ENCODE measurements around the gene RAMP3.

The RAMP3 gene

DNA sequence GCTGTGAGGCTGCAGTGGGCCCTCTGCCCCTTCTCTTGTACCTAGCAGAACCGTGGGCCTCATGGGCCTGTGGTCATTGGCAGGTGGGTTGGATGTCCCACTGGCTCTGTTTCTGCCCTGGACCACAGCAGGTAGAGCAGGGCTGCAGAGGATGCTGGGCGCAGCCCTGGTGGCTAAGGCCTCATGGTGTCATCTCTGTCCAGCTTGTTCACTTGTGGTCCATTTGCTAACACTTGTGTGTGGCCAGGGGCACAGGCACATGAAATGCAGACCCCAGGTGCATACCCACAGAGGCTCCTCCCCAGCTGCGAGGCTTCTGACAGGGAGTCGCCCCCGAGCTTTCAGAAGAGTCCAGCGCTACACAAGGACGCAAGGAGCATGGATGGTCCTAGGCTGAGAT is 23.7 kb upstream of the RAMP3 start:
- Histone ChIP-seq H3K36me3 (ENCODE audit: control insufficient read depth, insufficient read depth, low read length) (no peaks in the 10 kb centered on the region), H3K4me3 (ENCODE audit: low read depth, low read length) (no peak overlapping the region), H3K27me3 (ENCODE audit: control insufficient read depth, insufficient read depth, low read length) (no peaks in the 10 kb centered on the region)

DNA sequence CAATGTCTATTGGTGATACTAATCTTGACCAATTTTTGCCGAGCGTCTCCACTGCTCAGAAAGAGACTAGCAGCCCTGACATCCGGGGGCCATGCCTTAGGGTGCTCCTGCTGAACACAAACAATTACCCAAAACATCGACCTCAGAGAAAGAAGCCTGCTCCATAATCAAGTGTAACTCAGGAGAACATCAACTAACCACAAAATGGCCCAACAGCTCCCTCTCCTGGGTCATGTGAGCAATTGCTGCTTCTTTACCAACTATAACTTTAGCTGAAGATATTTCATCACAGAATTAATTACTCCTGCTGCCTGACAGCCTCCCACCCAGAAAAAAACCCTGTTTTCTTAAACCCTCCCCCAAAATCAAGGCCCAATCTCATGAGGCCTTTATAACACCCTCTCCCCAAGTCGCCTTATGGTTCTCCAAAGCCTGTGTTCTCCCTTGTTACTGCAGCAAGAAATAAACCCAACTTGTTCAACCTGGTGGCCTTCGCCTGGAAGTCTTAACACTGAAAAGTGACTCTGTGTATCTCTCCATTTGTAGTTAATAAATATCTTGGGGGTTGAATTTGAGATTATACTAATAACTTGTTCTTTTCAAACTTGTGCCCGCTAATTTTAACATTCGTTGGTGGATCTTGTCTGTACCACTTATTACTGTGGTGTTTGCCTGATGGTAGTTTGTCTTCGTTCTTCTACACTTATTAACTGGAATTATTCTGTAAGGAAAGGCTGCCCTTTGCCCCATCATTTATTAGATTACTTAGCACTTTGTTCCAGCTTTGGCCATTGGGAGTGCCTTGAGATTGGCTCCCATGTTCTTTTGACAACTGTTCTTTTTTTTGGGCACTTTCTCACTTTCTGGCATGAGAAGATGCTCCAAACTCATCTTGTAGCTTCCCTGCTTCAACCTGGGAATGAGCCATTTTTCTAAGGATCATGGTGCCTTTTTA is 21.2 kb upstream of the RAMP3 start:
- Histone ChIP-seq H3K4me1 (ENCODE audit: control insufficient read depth, insufficient read depth, low read length) (no peaks in the 10 kb centered on the region), H3K9me3 (ENCODE audit: control insufficient read depth, insufficient read depth, low read length) (no peaks in the 10 kb centered on the region), H3K9ac (ENCODE audit: low read depth, low read length) (no peak overlapping the region), H3K27me3 (ENCODE audit: control insufficient read depth, insufficient read depth, low read length) (no peaks in the 10 kb centered on the region), H3K36me3 (ENCODE audit: control insufficient read depth, insufficient read depth, low read length) (no peaks in the 10 kb centered on the region), H3K4me3 (ENCODE audit: low read depth, low read length) (no peak overlapping the region)

More for the DNA sequence above, 23.7 kb upstream of the RAMP3 start:
- no peaks in the 10 kb centered on the region for H3K9me3 ChIP-seq (ENCODE audit: control insufficient read depth, insufficient read depth, low read length)
- no peak overlapping the region for H3K9ac ChIP-seq (ENCODE audit: low read depth, low read length)
- no peaks in the 10 kb centered on the region for H3K4me1 ChIP-seq (ENCODE audit: control insufficient read depth, insufficient read depth, low read length)

DNA sequence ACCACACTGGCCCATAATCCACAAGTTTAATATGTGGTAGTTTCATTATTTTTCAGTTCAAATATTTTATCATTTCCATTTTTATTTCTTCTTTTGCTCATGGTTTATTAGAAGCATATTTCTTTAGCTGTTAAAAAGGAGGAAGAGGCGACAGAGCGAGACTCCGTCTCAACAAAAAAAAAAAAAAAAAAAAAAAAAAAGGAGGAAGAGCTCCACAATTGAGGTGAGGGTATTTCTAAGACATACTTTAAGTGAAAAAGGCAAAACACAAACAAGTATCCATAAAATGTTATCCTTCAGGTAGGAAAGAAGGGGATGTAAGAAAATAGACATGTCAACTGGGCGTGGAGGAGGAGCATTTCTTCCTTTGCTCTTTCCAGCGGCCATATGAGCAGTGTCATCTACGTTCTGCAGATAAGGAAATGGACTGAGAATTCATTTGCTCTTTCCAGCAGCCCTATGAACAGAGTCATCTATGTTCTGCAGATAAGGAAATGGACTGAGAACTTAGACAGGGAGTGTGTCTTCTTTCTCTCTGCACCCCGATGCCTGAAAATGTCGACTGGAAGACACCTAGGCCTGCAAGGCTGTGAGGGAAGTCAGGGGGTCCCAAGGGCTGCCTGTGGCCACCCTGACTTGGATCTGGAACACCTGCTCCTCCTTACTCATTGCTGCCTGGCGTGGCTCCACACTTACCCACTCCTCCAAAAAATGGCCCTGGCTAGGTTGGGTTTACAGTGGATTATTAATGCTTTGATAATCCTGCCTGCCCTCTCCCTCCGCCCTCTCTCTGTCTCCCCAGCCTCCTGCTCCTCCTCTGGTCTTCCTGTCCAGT is 18.9 kb upstream of the RAMP3 start:
- H3K9me3 ChIP-seq (ENCODE audit: control insufficient read depth, insufficient read depth, low read length), result no peaks in the 10 kb centered on the region
- H3K4me3 ChIP-seq (ENCODE audit: low read depth, low read length), result no peak overlapping the region
- no peaks in the 10 kb centered on the region for H3K27me3 ChIP-seq (ENCODE audit: control insufficient read depth, insufficient read depth, low read length)
- no peaks in the 10 kb centered on the region for H3K4me1 ChIP-seq (ENCODE audit: control insufficient read depth, insufficient read depth, low read length)
- no peaks in the 10 kb centered on the region for H3K36me3 ChIP-seq (ENCODE audit: control insufficient read depth, insufficient read depth, low read length)
- no peak overlapping the region for H3K9ac ChIP-seq (ENCODE audit: low read depth, low read length)

DNA sequence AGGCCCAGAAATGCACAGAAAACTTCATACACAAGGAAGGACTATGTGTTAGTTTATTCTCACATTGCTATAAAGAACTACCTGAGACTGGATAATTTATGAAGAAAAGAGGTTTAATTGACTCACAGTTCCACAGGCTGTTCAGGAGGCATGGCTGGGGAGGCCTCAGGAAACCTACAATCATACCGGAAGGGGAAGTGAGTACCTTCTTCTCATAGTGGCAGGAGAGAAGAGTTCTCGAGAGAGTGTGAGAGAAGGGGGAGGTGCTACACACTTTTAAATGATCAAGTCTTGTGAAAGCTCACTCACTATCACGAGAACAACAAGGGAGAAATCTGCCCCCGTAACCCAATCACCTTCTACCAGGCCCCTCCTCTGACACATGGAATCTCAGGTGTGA is 16.8 kb upstream of the RAMP3 start:
- H3K9me3 ChIP-seq (ENCODE audit: control insufficient read depth, insufficient read depth, low read length), result no peaks in the 10 kb centered on the region
- H3K4me3 ChIP-seq (ENCODE audit: low read depth, low read length), result no peak overlapping the region
- H3K27me3 ChIP-seq (ENCODE audit: control insufficient read depth, insufficient read depth, low read length), result no peaks in the 10 kb centered on the region
- no peaks in the 10 kb centered on the region for H3K36me3 ChIP-seq (ENCODE audit: control insufficient read depth, insufficient read depth, low read length)
- no peak overlapping the region for H3K9ac ChIP-seq (ENCODE audit: low read depth, low read length)
- H3K4me1 ChIP-seq (ENCODE audit: control insufficient read depth, insufficient read depth, low read length), result no peaks in the 10 kb centered on the region

DNA sequence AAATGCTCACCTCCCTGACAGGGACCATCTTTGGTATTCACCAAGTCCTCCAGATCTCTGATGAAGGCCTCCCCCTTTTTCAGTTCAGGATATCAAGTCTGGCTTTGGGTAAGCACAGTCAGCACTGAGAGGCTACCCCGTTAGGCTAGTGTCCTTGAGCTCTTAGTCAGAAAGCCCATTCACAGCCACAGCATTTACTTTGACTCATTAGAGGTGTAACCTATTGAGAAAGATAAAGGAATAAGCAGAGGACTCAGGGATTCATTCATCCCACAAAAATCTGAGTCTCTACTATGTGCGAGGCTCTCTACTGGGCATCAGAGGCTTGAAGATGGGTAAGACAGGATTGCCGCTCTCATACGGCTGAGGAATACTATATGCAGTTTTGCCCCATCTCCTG is 14.0 kb upstream of the RAMP3 start:
- no peaks in the 10 kb centered on the region for H3K4me1 ChIP-seq (ENCODE audit: control insufficient read depth, insufficient read depth, low read length)
- no peaks in the 10 kb centered on the region for H3K36me3 ChIP-seq (ENCODE audit: control insufficient read depth, insufficient read depth, low read length)
- H3K9ac ChIP-seq (ENCODE audit: low read depth, low read length), result no peak overlapping the region
- H3K4me3 ChIP-seq (ENCODE audit: low read depth, low read length), result no peak overlapping the region
- no peaks in the 10 kb centered on the region for H3K9me3 ChIP-seq (ENCODE audit: control insufficient read depth, insufficient read depth, low read length)
- H3K27me3 ChIP-seq (ENCODE audit: control insufficient read depth, insufficient read depth, low read length), result no peaks in the 10 kb centered on the region

DNA sequence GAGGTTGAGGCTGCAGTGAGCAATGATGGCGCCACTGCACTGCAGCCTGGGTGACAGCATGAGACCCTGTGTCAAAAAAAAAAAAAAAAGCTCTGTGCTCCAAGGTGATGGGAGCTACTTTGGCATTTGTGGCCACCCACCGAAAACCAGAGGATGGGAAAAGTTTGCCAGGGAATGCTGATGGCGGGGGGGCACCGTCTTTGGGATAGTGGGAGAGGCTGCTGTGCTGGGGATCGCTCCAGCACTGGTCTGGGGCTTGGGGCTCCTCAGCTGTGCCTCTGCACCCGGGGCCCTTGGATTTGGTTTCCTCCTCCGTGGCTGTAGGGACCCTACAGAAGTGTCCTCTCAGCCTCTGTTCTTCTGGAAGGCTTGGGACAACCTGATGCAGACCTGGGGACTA is 11.7 kb upstream of the RAMP3 start:
- H3K9ac ChIP-seq (ENCODE audit: low read depth, low read length), result no peak overlapping the region
- no peak overlapping the region for H3K4me3 ChIP-seq (ENCODE audit: low read depth, low read length)
- H3K9me3 ChIP-seq (ENCODE audit: control insufficient read depth, insufficient read depth, low read length), result no peaks in the 10 kb centered on the region
- H3K4me1 ChIP-seq (ENCODE audit: control insufficient read depth, insufficient read depth, low read length), result no peaks in the 10 kb centered on the region
- H3K27me3 ChIP-seq (ENCODE audit: control insufficient read depth, insufficient read depth, low read length), result no peaks in the 10 kb centered on the region
- no peaks in the 10 kb centered on the region for H3K36me3 ChIP-seq (ENCODE audit: control insufficient read depth, insufficient read depth, low read length)

DNA sequence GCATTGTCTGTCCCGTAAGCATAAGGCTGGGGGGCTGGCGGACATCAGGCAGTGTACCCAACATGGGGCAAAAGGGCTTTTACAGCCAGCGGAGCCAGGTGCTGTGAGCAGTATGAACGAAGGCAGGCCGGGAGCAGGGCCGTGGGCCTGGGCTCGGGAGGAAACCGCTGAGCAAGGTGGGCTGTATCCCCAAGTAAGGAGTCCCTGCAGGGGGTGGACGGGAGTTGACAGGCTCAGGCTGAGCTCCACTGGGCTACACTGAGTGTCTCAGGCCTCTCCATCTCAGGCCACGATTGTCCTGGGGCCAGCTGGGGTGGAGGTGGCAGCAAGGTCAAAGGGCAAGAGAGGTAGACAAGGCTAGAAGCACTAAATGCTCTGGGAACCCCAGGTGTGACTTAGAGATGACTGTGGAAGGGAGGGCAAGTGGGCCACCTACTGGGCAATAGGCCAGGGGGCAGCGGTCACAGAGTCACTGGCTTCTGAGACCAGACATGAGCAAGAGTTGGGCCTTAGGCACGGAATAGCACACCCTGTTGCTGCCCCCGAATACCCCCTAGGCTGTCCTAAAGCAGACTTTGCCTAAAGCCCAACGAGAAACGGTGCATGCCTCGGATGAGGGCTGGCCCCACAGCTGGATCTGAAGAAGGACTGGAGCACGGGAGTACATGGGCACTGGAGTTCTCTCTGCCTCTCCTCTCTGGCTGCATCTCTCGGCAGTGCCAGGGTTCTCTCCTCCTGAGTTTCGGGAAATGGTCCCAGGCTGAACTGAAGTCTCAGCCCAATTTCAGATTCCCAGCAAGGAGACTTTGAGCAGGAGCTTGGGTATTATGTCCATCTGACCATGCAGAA is 10.8 kb upstream of the RAMP3 start:
- Histone ChIP-seq H3K9me3 (ENCODE audit: control insufficient read depth, insufficient read depth, low read length) (no peaks in the 10 kb centered on the region), H3K27me3 (ENCODE audit: control insufficient read depth, insufficient read depth, low read length) (no peaks in the 10 kb centered on the region), H3K4me1 (ENCODE audit: control insufficient read depth, insufficient read depth, low read length) (no peaks in the 10 kb centered on the region), H3K4me3 (ENCODE audit: low read depth, low read length) (no peak overlapping the region), H3K9ac (ENCODE audit: low read depth, low read length) (no peak overlapping the region), H3K36me3 (ENCODE audit: control insufficient read depth, insufficient read depth, low read length) (no peaks in the 10 kb centered on the region)

DNA sequence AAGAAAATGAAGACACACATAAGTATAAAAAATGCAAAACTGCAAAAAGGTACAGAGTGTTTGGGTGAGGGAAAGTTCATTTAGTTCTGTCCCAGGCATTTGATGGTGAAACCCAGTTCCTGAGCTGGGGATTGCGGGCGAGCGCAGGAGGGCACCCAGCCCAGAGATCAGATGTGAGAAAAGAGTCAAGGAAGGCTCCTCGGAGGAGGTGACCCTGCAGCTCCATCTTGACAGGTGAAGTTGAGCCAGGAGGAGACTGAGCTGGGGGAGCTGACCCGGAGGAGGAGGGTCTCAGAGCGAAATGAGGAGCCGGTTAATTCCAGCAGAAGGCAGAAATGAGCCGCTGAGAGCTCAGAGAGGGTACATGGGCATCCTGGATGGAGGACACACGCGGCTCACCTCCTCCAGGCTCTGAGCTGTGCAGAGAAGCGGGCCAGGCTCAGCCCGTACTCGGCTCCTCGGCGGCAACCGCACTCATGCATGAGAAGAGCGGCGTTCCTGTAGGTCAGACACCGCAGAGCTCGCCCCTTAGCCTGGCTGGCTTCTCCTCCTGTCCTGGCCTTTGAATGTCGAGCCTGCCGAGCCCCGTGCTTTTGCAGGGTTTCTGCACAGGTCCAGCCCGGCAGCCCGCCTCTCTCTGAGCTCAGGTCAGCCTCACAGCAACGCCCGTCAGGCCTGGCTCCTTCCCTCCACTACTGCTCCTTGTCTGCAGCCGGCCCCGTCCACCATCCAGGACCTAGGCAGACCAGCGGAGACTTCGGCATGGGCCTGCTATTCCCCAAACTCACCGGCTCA is 9.5 kb upstream of the RAMP3 start:
- Histone ChIP-seq H3K27me3 (ENCODE audit: control insufficient read depth, insufficient read depth, low read length) (no peaks in the 10 kb centered on the region), H3K9ac (ENCODE audit: low read depth, low read length) (no peak overlapping the region), H3K9me3 (ENCODE audit: control insufficient read depth, insufficient read depth, low read length) (no peaks in the 10 kb centered on the region), H3K36me3 (ENCODE audit: control insufficient read depth, insufficient read depth, low read length) (no peaks in the 10 kb centered on the region), H3K4me3 (ENCODE audit: low read depth, low read length) (no peak overlapping the region), H3K4me1 (ENCODE audit: control insufficient read depth, insufficient read depth, low read length) (no peaks in the 10 kb centered on the region)

DNA sequence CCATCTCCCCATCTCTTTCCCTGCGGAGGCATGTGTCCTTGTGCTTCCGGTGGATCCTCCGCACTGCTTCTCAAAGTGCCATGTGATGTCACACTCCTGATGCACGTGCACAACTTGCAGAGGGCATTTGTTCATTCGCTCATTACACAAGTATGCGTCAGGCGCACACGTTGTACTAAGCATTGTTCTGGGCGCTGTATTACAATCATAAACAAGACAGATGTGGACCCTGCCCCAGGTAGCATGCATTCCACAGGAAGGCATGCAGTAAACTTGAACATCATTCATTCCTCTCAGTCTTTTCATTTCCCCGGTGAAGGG is 9.0 kb upstream of the RAMP3 start:
- Histone ChIP-seq H3K9ac (ENCODE audit: low read depth, low read length) (no peak overlapping the region), H3K36me3 (ENCODE audit: control insufficient read depth, insufficient read depth, low read length) (no peaks in the 10 kb centered on the region), H3K4me1 (ENCODE audit: control insufficient read depth, insufficient read depth, low read length) (no peaks in the 10 kb centered on the region), H3K27me3 (ENCODE audit: control insufficient read depth, insufficient read depth, low read length) (no peaks in the 10 kb centered on the region), H3K4me3 (ENCODE audit: low read depth, low read length) (no peak overlapping the region), H3K9me3 (ENCODE audit: control insufficient read depth, insufficient read depth, low read length) (no peaks in the 10 kb centered on the region)

DNA sequence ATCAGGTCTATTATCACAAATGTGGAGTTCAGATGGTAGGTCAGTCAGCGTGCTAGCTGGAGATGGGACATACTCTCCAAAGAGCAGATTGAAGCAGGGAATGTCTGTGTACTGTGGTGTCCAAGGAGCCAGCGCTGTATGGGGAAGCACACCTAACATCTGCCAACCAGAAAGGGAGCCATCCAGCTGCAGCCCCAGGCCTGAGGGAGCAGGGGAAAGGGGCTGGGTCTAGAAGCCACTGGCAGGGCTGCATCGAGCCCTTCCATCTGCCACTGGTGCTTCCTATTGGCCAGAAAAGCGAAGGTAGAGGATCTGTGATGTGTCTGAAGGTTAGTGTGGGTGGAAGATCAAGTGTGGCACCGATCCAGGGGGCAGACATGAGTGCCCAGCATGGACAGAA is 8.0 kb upstream of the RAMP3 start:
- Histone ChIP-seq H3K4me1 (ENCODE audit: control insufficient read depth, insufficient read depth, low read length) (no peaks in the 10 kb centered on the region), H3K9me3 (ENCODE audit: control insufficient read depth, insufficient read depth, low read length) (no peaks in the 10 kb centered on the region), H3K27me3 (ENCODE audit: control insufficient read depth, insufficient read depth, low read length) (no peaks in the 10 kb centered on the region), H3K36me3 (ENCODE audit: control insufficient read depth, insufficient read depth, low read length) (no peaks in the 10 kb centered on the region), H3K9ac (ENCODE audit: low read depth, low read length) (no peak overlapping the region), H3K4me3 (ENCODE audit: low read depth, low read length) (no peak overlapping the region)

DNA sequence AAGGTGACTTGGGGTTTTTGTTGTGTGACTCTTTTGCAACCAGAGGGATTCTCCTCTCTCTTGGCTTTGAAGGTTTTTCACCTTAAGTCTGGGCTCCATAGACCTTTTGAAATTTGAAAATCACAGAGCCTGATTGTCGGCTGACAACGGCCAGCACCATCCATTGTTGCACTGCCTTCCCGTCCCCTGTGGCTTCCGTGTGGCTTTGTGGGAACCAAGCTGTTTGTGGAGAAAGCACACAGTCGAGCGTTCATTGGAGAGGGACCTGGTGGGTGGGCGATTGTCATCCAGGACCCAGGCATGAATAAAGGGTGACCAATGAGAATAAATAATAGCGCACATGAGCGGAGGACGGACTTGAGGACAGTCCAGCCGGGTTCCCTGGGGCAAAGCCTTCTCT is 7.4 kb upstream of the RAMP3 start:
- no peak overlapping the region for H3K4me3 ChIP-seq (ENCODE audit: low read depth, low read length)
- no peaks in the 10 kb centered on the region for H3K27me3 ChIP-seq (ENCODE audit: control insufficient read depth, insufficient read depth, low read length)
- no peaks in the 10 kb centered on the region for H3K36me3 ChIP-seq (ENCODE audit: control insufficient read depth, insufficient read depth, low read length)
- H3K9ac ChIP-seq (ENCODE audit: low read depth, low read length), result no peak overlapping the region
- H3K4me1 ChIP-seq (ENCODE audit: control insufficient read depth, insufficient read depth, low read length), result no peaks in the 10 kb centered on the region
- H3K9me3 ChIP-seq (ENCODE audit: control insufficient read depth, insufficient read depth, low read length), result no peaks in the 10 kb centered on the region

Data from iPS-15b (cell line).